HepG2 (cell line): ENCODE data around the gene PKD1L1. TPM values are rescaled to one million over a fixed set of nuclear protein-coding genes. Genes with fewer than 3 reads are reported as not detected.
A peak's percentile ranks its signal among the peaks of the same experiment; 100 is the strongest.

Experiments
- ATAC-seq: fragments of 200-7000 bp; cut with Tn5 transposase; 3 replicates; pipeline ENCODE4 v1.9.1; 2020; ENCODE audit warnings: mild to moderate bottlenecking, moderate library complexity
- BruUV-seq: library from RNA; stranded (reverse); fragments of 400-500 nt; replicated peaks from 2 replicates; lab custom pipeline; 2021; lab: Mats Ljungman, UMichigan
- CTCF ChIA-PET: fragments of 300-600 bp; formaldehyde crosslinking; extraction: SDS; loops from one replicate; lab custom pipeline; 2021; ENCODE audit warnings: low total read pairs, inconsistent platforms, low intra/inter-chr PET ratio; lab: Yijun Ruan, JAX
- POLR2A ChIA-PET: fragments of 350-600 bp; sonication (Branson Sonifier 250); formaldehyde crosslinking; loops from one replicate; lab custom pipeline; 2020; ENCODE audit warnings: antibody characterized with exemption, inconsistent platforms; lab: Yijun Ruan, JAX
- DNase-seq: peaks from one replicate; pipeline ENCODE4 v3.0.0-alpha.2; 2015; ENCODE audit warnings: low spot score
- FAIRE-seq: peaks from 3 replicates; lab custom pipeline; 2011; peaks lifted over from hg19 to GRCh38; lab: Jason Lieb, UNC
- H2AFZ ChIP-seq: one replicate; pipeline ENCODE4 v1.6.1; 2011; ENCODE audit warnings: low read length, inconsistent platforms
- H3K27ac ChIP-seq: fragments of 300-600 bp; 3 replicates; pipeline ENCODE4 v1.8.0; 2011; ENCODE audit warnings: mixed run types, mild to moderate bottlenecking, mixed read lengths, low read length, inconsistent platforms; ENCODE audit not compliant: insufficient read depth; ENCODE audit errors: extremely low read length
- H3K27me3 ChIP-seq, 2 experiments: fragments of 200-600 bp in 1 of 2; 2 replicates in 1 of 2; 3 replicates in 1 of 2; pipeline versions ENCODE4 v1.6.0 to v1.8.0; 2011; ENCODE audit warnings: low read length in 2 of 2, mild to moderate bottlenecking in 2 of 2, moderate library complexity in 2 of 2, inconsistent platforms in 1 of 2; ENCODE audit not compliant: insufficient read depth in 2 of 2, control insufficient read depth in 1 of 2
- H3K36me3 ChIP-seq, 2 experiments: fragments of 200-600 bp in 1 of 2; replicated peaks in 1 of 2; 2 replicates in 1 of 2; 3 replicates in 1 of 2; pipeline versions ENCODE4 v1.5.1 to v1.8.0; 2011; ENCODE audit warnings: low read length in 2 of 2, inconsistent platforms in 1 of 2; ENCODE audit not compliant: insufficient read depth in 2 of 2, control insufficient read depth in 1 of 2
- H3K4me1 ChIP-seq: 2 replicates; pipeline ENCODE4 v1.5.1; 2012; ENCODE audit warnings: low read length, inconsistent platforms; ENCODE audit not compliant: insufficient read depth
- H3K4me2 ChIP-seq: 2 replicates; pipeline ENCODE4 v1.6.0; 2011; ENCODE audit warnings: low read depth, low read length, inconsistent platforms
- H3K4me3 ChIP-seq, 3 experiments: fragments of 200-600 bp in 1 of 3; sonication (generic), shearing (Covaris generic) in 1 of 3; replicated peaks in 1 of 3; 2 replicates each; pipeline ENCODE4 v1.5.1; 2011 to 2016; ENCODE audit warnings: low read length in 3 of 3, inconsistent platforms in 2 of 3, low read depth in 2 of 3, mild to moderate bottlenecking in 2 of 3, control low read depth in 1 of 3, mixed read lengths in 1 of 3; ENCODE audit not compliant: insufficient read depth in 1 of 3
- H3K79me2 ChIP-seq: one replicate; pipeline ENCODE4 v1.6.1; 2011; ENCODE audit warnings: low read length, inconsistent platforms; ENCODE audit not compliant: insufficient read depth
- H3K9ac ChIP-seq: 2 replicates; pipeline ENCODE4 v1.6.0; 2011; ENCODE audit warnings: mild to moderate bottlenecking, low read depth, low read length, inconsistent platforms; ENCODE audit not compliant: insufficient read depth
- H3K9me3 ChIP-seq: 2 replicates; pipeline ENCODE4 v1.5.1; 2012; ENCODE audit warnings: mild to moderate bottlenecking, low read length
- H4K20me1 ChIP-seq: 2 replicates; pipeline ENCODE4 v1.6.0; 2011; ENCODE audit warnings: inconsistent platforms, mild to moderate bottlenecking, low read length, moderate library complexity; ENCODE audit not compliant: insufficient read depth
- ETV5 ChIP-seq: IDR thresholded peaks from 2 replicates; pipeline ENCODE4 v1.6.1; 2018; ENCODE audit warnings: missing biosample characterization, missing genetic modification reagents, inconsistent platforms, borderline replicate concordance
- RORA ChIP-seq: sonication (generic); formaldehyde crosslinking; IDR thresholded peaks from 2 replicates; pipeline ENCODE4 v1.5.0; 2020; ENCODE audit warnings: mild to moderate bottlenecking, missing genetic modification reagents, moderate library complexity
- SP1 ChIP-seq, 2 experiments: fragments of 450-650 bp in 1 of 2; sonication (generic) in 1 of 2; formaldehyde crosslinking in 1 of 2; IDR thresholded peaks; 2 replicates each; pipeline versions ENCODE4 v1.4.0 to v1.6.1; 2016 to 2020; ENCODE audit warnings: missing genetic modification reagents in 1 of 2
- STAG1 ChIP-seq: sonication (generic); formaldehyde crosslinking; IDR thresholded peaks from 2 replicates; pipeline ENCODE4 v1.4.0; 2020; ENCODE audit warnings: missing genetic modification reagents
- ZBTB7A ChIP-seq: sonication (generic); formaldehyde crosslinking; IDR thresholded peaks from 2 replicates; pipeline ENCODE4 v1.8.0; 2022; ENCODE audit warnings: mild to moderate bottlenecking, missing genetic modification reagents
- ZFAT ChIP-seq: sonication (generic); formaldehyde crosslinking; conservative IDR thresholded peaks from 2 replicates; pipeline ENCODE4 v1.8.1; 2023; ENCODE audit warnings: missing genetic modification reagents, inconsistent platforms
- WGBS: methylation state at CpG from one replicate; pipeline ENCODE4 v1.1.6; 2017; ENCODE audit warnings: low lambda C conversion rate; 5-methylcytosine and 5-hydroxymethylcytosine counted together
- in situ Hi-C: cut with HindIII; loops from 2 replicates; pipeline ENCODE4 v1.10.0; 2017; ENCODE audit warnings: low pct_unique_long_range_greater_than_20kb; ENCODE audit not compliant: extremely low pct_ligation_motif_present
- intact Hi-C: fragments of 100-400 bp; cut with micrococcal nuclease; formaldehyde crosslinking; loops from one replicate; pipeline ENCODE4 v1.10.0; 2022; ENCODE audit not compliant: unreplicated experiment
- polyA plus RNA-seq, 8 experiments: library from polyadenylated mRNA; depleted of rRNA in 3 of 8; stranded (reverse) in 7 of 8; unstranded in 1 of 8; fragments of >200 nt; fragmentation: Illumina TruSeq in 4 of 8; extraction: Trizol in 4 of 8; gene quantifications; 2 replicates each; pipeline versions ENCODE4 v1.2.1 to v1.2.3, GENCODE V29; 2011 to 2016; ENCODE audit warnings: low read depth in 4 of 8, missing spikeins in 1 of 8, mixed read lengths in 1 of 8; ENCODE audit not compliant: insufficient read depth in 1 of 8
- total RNA-seq, 5 experiments: library from RNA; depleted of rRNA; stranded (reverse); fragments of >200 nt; fragmentation: Illumina TruSeq; extraction: Trizol; gene quantifications; 2 replicates each; pipeline ENCODE4 v1.2.3, GENCODE V29; 2016; ENCODE audit warnings: low read depth in 1 of 5
- TF ChIP-seq, protein P1 (sequence below): sonication (generic); formaldehyde crosslinking; IDR thresholded peaks from 2 replicates; pipeline ENCODE4 v1.4.0; 2020; ENCODE audit warnings: missing genetic modification reagents
- TF ChIP-seq, protein P2 (sequence below): sonication (generic); formaldehyde crosslinking; IDR thresholded peaks from 2 replicates; pipeline ENCODE4 v1.4.0; 2020; ENCODE audit warnings: missing genetic modification reagents
- TF ChIP-seq, protein P3 (sequence below): sonication (generic); formaldehyde crosslinking; IDR thresholded peaks from 2 replicates; pipeline ENCODE4 v1.5.0; 2020; ENCODE audit warnings: mild to moderate bottlenecking, missing genetic modification reagents, moderate library complexity

The PKD1L1 gene
- total and polyA plus RNA-seq, 2 of the 13 experiments (the other 11 are each of a cell fraction or from before 2014, with no cell fraction given): 0.01 TPM; not detected in 1

DNA sequence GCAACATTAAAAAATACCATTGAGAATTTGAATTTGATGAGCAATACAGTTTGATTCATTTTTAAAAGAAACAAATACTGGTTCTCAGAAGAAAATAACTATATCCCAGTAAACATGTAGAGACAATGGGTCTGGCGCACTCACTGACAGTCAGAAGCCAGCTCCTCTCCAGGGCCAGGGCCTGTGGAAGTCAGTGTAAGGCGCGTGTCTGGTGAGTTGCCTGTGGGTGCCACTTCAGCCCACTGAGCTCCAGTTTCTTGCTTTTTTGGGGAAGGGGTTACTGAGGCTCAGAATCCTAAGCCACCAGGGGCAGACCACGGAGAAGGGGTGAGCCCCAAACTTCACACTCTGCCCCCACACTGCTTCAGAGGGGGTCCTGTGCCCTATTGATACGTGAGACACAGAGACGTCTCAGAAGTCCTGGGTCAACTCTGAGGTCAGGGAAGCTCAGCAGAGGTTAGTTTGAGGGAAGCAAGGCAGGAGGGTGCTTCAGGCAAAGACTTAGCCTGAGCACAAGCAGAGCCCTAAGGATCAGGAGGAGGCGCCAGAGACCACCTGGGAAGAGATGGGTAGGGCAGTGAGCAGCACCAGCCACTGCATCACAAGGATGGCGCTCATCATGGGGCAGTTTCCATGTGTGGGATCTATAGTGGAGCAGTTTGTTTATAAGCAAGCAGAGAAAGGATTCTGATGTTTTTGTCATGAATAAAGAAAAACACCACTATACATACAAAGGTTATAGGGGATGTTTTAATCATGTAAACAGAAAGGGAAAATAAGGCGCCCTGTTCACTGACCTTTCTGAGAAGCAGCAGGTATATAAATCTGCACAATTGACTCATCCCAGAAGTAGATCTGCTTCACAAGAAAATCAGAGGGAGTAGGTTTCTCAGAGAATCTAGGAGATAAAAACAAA, 95.7 kb downstream of the PKD1L1 start:
- Histone ChIP-seq H3K9ac (no peak overlapping the region), H3K9me3 (no peaks in the 10 kb centered on the region), H3K4me1 (no peaks in the 10 kb centered on the region), H3K27me3 (peaks cover 0 to 6% of the 10 kb centered on the region in 2 experiments; a peak in 1 of 5 replicates), H3K27ac (no peak overlapping the region), H2AFZ (no peak overlapping the region), H3K79me2 (no peaks in the 10 kb centered on the region), H3K36me3 (no peaks in the 10 kb centered on the region), H3K4me3 (no peak overlapping the region), H4K20me1 (no peaks in the 10 kb centered on the region), H3K4me2 (no peak overlapping the region)
- POLR2A ChIA-PET: no interaction called here
- peak; percentile 60 for ATAC-seq
- CTCF ChIA-PET: no interaction called here
- intact Hi-C loops (no loop called here), in situ Hi-C loops (no loop called here)
- TF ChIP-seq SP1 (IDR thresholded peaks at IDR 0.05) (no peak), SP1 (CRISPR knock-in tag; IDR thresholded peaks at IDR 0.05) (no peak), ZFAT (CRISPR knock-in tag) (no peak), ZBTB7A (CRISPR knock-in tag) (no peak), ETV5 (CRISPR knock-in tag) (no peak), STAG1 (CRISPR knock-in tag) (peak; percentile 52), RORA (CRISPR knock-in tag) (no peak)
- TF ChIP-seq, protein P1, sequence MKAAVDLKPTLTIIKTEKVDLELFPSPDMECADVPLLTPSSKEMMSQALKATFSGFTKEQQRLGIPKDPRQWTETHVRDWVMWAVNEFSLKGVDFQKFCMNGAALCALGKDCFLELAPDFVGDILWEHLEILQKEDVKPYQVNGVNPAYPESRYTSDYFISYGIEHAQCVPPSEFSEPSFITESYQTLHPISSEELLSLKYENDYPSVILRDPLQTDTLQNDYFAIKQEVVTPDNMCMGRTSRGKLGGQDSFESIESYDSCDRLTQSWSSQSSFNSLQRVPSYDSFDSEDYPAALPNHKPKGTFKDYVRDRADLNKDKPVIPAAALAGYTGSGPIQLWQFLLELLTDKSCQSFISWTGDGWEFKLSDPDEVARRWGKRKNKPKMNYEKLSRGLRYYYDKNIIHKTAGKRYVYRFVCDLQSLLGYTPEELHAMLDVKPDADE (CRISPR knock-in tag): no peak
- TF ChIP-seq, protein P2, sequence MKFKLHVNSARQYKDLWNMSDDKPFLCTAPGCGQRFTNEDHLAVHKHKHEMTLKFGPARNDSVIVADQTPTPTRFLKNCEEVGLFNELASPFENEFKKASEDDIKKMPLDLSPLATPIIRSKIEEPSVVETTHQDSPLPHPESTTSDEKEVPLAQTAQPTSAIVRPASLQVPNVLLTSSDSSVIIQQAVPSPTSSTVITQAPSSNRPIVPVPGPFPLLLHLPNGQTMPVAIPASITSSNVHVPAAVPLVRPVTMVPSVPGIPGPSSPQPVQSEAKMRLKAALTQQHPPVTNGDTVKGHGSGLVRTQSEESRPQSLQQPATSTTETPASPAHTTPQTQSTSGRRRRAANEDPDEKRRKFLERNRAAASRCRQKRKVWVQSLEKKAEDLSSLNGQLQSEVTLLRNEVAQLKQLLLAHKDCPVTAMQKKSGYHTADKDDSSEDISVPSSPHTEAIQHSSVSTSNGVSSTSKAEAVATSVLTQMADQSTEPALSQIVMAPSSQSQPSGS (CRISPR knock-in tag): no peak
- TF ChIP-seq, protein P3, sequence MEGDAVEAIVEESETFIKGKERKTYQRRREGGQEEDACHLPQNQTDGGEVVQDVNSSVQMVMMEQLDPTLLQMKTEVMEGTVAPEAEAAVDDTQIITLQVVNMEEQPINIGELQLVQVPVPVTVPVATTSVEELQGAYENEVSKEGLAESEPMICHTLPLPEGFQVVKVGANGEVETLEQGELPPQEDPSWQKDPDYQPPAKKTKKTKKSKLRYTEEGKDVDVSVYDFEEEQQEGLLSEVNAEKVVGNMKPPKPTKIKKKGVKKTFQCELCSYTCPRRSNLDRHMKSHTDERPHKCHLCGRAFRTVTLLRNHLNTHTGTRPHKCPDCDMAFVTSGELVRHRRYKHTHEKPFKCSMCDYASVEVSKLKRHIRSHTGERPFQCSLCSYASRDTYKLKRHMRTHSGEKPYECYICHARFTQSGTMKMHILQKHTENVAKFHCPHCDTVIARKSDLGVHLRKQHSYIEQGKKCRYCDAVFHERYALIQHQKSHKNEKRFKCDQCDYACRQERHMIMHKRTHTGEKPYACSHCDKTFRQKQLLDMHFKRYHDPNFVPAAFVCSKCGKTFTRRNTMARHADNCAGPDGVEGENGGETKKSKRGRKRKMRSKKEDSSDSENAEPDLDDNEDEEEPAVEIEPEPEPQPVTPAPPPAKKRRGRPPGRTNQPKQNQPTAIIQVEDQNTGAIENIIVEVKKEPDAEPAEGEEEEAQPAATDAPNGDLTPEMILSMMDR (CRISPR knock-in tag): peak; percentile 50
- BruUV-seq: no TSS peak
- 46% methylated on average over 9 of the region's 9 CpGs for WGBS
- no peak for FAIRE-seq
- no peak for DNase-seq
